ENCODE measurements around the gene DAZAP2.
"Not testable (repeated sequence)": the region's sequence is repeated elsewhere in the genome, so short reads cannot be mapped to it uniquely, and the experiment has no call there.

DAZAP2 gene

GRCh38 chr12:51247523-51248206, 9.0 kb downstream of the DAZAP2 start:
- DNase-seq = no peak

- DNase-seq = no peak
Measured at GRCh38 chr12:51253276-51253675, 14.7 kb downstream of the DAZAP2 start.

DNA sequence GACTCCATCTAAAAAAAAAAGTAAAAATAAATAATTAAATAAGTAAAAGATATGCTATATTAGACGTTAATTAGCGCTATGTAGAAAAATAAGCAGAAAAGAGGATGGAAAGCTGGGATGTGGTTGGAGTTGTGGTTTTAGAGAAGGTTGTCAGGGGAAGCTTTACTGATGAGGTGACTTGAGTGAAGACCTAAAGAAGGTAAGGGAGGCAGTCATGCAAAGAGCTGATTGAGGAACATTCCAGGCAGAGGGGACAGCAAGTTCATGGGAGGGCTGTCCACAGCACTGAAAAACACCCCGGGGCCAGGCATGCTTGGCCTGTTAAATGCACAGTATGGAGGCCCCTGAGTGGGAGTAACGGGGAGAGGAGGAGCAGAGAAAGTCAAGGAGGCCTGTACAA, 15.9 kb downstream of the DAZAP2 start:
- DNase-seq = no peak

- not testable (repeated sequence) for DNase-seq
Measured at GRCh38 chr12:51259600-51259999, 21.0 kb downstream of the DAZAP2 start.

GRCh38 chr12:51262758-51263177, 24.1 kb downstream of the DAZAP2 start:
- peak; percentile 66 for DNase-seq

- DNase-seq = no peak
Measured at GRCh38 chr12:51263341-51263740, 24.7 kb downstream of the DAZAP2 start.

DNA sequence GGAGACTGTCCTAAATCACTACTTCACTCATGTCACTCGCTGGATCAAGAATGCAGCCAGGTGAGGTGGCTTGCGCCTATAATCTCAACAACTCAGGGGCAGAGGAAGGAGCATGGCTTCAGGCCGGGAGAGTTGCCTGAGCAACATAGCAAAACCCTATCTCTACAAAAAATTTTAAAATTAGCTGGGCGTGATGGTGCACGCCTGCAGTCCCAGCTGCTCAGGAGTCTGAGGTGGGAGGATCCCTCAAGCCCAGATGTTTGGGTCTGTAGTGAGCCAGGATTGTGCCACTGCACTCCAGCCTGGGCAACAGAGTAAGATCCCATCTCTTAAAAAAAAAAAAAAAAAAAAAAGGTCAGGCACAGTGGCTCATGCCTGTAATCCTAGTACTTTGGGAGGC, 25.7 kb downstream of the DAZAP2 start:
- DNase-seq = no peak

DNA sequence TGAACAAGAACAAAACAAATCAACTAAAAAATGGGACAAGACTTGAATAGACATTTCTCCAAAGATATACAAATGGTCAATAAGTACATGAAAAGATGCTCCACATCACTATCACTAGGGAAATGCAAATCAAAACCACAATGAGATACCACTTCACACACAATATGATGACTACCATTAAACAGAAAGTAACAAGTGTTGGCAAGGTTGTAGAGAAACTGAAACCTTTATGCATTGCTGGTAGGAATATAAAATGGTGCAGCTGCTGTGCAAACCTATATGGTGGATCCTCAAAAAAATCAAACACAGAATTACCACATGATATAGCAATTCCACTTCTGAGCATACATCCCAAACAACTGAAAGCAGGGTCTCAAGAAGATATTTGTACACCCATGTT, 26.4 kb downstream of the DAZAP2 start:
- DNase-seq = no peak

DNA sequence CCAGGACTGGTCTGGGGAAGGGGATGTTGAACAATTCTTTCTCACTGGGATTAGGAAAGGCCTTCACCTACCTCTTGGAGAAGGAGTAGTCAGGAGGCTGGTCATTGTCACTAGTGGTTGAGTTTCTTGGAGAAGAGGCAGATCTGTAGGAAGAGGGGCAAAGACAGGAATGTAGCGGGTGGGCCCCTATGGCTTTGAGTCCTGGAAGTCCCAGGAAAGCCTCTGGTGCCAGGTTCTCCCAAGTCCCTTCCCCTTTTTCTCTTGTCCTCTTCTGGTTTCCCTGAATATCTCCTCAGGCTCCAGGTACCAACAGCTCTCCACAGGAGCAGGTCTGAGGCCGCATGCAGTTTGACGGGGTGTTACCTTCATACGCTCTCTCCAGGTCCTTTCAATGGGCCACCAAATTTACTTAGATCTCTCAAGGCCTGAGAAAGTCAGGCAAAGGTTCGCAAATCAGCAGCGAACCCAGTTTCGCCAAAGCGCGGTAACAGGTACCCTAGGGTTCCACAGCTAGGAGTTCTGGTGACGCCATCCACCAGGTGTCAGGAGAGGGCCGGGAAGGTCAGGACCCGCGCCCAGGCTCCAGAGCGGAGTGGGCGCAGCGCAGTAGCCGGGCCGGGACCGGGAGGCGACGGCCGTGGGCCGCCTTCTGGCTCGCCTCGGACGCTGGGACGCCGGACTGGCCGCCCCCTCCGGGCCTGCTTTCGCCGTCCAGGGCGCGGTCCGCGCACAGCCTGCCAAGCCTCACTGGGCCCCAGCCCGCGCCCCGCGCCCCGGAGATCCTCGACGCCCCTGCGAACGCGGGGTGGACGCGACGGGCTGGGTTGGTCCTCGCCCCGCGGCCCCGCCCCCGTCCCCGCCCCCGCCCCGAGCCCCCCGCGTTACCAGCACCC, 30.8 kb downstream of the DAZAP2 start:
- DNase-seq = peak; percentile 60

DNA sequence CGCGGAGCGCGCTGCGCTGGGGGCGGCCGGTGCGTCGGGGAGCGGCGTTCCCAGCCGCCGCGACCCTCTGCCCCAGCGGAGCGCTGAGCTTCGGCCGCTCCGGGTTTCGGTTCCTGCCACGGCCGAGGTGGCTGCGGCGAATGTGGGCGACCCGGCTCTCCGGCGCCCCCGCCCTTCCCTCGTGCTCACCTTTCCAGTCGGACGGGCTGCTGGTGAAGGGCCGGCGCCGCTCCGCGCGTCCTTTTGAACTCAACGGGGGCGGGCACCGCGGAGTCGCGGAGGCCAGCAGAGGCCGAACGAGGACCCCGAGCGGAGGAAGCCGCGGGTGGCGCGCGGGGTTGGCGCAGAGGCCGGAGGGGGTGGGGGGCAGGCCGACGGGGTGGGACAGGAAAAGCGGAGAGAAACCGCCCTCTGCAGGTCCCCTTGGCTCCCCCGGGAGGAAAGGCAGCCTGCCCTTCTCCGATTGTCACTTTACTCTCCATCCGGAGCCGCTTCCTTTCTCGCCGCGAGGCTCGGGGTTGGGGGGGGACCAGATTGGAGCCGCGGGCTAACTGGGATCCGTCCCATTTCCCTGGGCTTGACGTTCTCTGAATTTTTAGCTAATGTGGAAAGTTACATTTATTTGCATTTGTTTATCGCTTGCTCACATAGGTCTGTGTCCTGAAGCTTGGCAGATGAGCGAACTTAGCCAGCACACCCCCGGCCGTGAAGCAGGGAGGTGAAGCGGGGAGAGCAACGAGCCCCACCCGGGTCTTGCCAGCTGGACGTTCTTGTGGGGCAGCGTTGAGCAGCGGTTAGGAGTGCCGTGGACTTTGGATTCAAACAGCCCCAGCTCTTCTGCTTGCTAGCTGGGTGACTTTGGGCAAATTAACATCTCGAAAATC, 31.7 kb downstream of the DAZAP2 start, which contains the start of gene SMAGP:
TSS of gene SMAGP (minus strand) at position 349 of the 884 bp plus-strand sequence. CDS start 1,137 bp downstream, outside the sequence.
- DNase-seq = peak; percentile 66

DNA sequence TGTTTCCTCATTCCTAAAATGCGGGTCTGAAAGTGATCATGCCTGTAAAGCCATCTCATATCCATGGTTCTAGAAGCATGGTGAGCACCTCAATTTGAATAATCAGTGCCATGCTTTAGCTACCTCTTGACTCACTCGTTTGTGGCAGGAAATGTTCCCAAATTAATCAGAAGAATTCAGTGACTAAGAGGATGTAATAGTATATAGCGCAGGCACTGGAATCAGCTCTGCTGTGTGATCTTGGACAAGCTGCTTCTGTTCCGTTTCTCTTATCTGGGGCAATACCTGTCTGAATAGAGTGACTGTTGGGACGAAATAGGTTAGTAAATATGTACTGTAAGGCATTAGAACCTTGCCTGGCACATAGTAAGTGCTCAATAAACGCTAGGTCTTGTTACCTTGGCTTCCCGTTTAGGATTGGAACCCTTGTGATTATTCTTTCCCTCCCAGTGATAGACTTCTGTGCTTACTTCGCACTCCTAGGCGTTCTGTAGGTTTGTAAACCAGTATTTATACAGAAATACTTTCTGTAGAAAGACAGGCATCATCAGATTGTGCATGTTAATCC, 32.4 kb downstream of the DAZAP2 start:
- no peak for DNase-seq

DNA sequence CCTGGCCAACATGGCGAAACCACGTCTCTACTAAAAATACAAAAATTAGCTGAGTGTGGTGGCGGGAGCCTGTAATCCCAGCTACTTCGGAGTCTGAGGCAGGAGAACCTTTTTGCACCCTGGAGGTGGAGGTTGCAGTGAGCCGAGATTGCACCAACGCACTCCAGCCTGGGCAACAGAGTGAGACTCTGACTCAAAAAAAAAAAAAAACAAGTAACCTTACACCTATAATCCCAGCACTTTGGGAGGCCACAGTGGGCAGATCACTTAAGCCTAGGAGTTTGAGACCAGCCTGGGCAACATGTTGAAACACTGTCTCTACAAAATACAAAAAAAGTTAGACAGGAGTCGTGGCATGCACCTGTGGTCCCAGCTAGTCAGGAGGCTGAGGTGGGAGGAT, 34.2 kb downstream of the DAZAP2 start:
- not testable (repeated sequence) for DNase-seq

GRCh38 chr12:51275088-51275487, 36.5 kb downstream of the DAZAP2 start:
- DNase-seq = peak; percentile 25

DNA sequence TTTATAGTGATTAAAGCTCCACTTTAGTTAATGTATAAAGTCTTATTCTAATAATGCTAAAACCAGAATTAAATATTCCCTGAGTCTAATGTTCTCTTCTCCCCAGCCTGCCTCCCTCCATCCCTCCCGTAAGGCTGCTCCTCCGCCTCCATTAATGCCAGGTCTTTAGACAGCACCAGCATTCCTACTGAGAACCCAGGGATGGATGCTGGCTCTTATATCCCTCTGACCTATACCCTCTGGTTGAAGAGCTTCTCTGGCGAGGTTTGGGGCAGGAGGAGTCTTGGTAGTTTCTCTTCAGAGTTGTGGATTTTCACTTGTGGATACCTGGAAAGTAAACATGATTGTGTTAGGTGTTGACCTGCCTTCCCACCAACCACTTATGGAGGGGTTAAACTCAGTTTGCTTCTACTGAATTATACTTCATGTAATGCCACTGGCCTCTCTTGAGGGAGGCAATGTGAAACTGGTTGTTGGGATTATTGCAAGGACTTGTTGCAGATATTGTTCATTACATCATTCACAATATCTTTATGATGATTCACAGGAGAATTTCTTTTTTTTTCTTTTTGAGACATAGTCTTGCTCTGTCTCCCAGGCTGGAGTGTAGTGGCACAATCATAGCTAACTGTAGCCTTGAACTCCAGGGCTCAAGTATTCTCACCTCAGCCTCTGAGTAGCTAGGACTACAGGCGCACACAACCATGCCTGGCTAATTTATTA, 42.7 kb downstream of the DAZAP2 start:
- DNase-seq = no peak

GRCh38 chr12:51285843-51286242, 47.2 kb downstream of the DAZAP2 start:
- no peak for DNase-seq

DNA sequence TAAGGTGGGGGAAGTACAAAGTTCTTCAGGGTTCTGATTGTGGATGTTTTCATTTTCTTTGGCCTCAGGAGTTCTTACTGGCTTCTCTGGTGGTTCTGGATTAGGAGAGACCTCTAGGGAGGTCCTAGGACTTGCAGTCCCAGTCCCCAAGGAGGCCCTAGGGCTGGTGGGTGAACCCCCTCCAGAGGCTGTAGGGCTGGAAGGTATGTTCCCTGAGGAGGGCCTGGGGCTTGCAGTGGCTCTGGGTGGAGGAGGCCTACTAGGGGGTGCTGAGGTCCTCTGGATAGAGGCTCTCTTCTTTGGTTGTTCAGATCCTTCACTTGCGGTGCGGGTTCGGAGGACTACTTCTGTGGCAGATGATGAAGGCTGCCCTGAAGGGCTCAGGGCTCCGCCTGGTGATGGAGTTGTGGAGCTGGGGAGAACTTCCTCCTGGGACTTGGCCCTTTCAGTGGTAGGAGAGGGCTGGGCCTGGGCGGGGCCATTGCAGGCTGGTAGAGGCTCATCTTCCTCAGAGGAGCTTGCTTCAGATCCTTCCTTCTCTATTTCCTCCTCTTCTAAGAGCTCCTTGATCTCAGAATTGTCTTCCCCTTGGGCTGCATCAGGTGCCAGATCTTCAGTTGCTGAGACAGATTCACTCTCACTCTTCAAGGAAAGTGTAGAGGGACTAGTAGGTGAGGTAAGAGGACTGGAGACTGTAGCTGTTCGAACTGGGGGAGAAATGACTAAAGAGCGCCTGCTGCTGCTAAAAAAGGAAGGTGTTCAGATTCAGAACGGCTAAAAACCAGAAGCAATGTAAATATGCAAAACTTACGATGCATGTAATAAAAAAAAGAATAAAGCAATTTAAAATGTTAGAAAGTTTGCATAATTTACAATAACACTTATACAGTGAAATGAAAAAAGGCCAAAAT, 53.2 kb downstream of the DAZAP2 start:
- DNase-seq = not testable (repeated sequence)

Measured in NCI-H82 (cell line).